Natural killer cell treated with Interleukin-12 subunit alpha and Interleukin-12 subunit beta and Interleukin-15 and Interleukin-18, amount 100 ng/mL, for 72 hours (primary cell): ENCODE results near the gene MXI1. TPM values are rescaled to one million over a fixed set of nuclear protein-coding genes. Genes with fewer than 3 reads are reported as not detected.

Experiments
- ATAC-seq, 2 donors: fragments of 150-1000 bp; cut with Tn5 transposase in 1 of 2; sonication (Bioruptor Pico), chemical (Tn5 transposase) in 1 of 2; 2 replicates each; pipeline ENCODE4 v1.10.0; 2021
- DNase-seq: peaks from one replicate; pipeline ENCODE4 v3.0.0; 2022; ENCODE audit warnings: low spot score
- H3K27ac Mint-ChIP-seq, 2 donors: 1 replicate in 1 of 2; 2 replicates in 1 of 2; pipeline ENCODE4 v1.8.0; 2022; ENCODE audit warnings: mixed read lengths in 2 of 2, mild to moderate bottlenecking in 1 of 2, moderate library complexity in 1 of 2
- H3K27me3 Mint-ChIP-seq, 2 donors: 1 replicate in 1 of 2; 2 replicates in 1 of 2; pipeline ENCODE4 v1.8.0; 2022; ENCODE audit warnings: mixed read lengths in 2 of 2
- H3K36me3 Mint-ChIP-seq: one replicate; pipeline ENCODE4 v1.8.0; 2022; ENCODE audit warnings: mixed read lengths
- H3K4me1 Mint-ChIP-seq, 2 donors: 1 replicate in 1 of 2; 2 replicates in 1 of 2; pipeline ENCODE4 v1.8.0; 2022; ENCODE audit warnings: low read depth in 2 of 2, mixed read lengths in 2 of 2, mild to moderate bottlenecking in 1 of 2
- H3K4me3 Mint-ChIP-seq: one replicate; pipeline ENCODE4 v1.8.0; 2022; ENCODE audit warnings: mixed read lengths
- H3K9me3 Mint-ChIP-seq: 2 replicates; pipeline ENCODE4 v1.8.0; 2022; ENCODE audit warnings: mixed read lengths
- total RNA-seq, 2 donors: library from RNA; stranded (reverse); gene quantifications; one replicate each; pipeline ENCODE4 v1.2.3, GENCODE V29; 2022

The MXI1 gene
- total RNA-seq, 2 donors from 2014 or later: 6.4 to 7.3 TPM

DNA sequence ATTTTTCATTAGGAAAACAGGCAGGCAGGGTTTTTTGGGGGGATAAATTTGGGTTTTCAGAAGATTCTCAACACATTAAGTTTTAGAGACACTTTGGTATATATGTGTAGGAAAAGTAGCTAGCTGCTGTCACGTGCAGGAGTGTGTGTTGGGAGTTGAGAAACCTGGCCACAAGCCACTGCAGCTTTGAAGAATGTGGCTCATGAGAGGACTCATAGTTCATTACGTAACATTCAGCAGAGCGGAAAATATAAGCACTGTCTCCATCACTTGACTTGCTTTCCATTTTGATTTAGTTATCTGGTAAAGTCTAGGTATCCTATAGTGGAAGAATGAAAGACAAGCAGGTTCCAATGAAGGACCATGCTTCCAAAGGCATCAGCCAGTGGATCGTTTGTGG lies 66.1 kb downstream of the MXI1 start:
- peak; percentile 62 for DNase-seq
- Mint-ChIP-seq H3K36me3 (no peaks in the 10 kb centered on the region), H3K9me3 (no peaks in the 10 kb centered on the region), H3K27ac (peak overlapping the region in 1 of 2 donors; percentile 2), H3K27me3 (peaks cover 25 to 33% of the 10 kb centered on the region in 2 donors), H3K4me3 (no peak overlapping the region), H3K4me1 (peaks cover 18 to 26% of the 10 kb centered on the region in 2 donors)
- peak; percentile 61 to 65 for ATAC-seq

DNA sequence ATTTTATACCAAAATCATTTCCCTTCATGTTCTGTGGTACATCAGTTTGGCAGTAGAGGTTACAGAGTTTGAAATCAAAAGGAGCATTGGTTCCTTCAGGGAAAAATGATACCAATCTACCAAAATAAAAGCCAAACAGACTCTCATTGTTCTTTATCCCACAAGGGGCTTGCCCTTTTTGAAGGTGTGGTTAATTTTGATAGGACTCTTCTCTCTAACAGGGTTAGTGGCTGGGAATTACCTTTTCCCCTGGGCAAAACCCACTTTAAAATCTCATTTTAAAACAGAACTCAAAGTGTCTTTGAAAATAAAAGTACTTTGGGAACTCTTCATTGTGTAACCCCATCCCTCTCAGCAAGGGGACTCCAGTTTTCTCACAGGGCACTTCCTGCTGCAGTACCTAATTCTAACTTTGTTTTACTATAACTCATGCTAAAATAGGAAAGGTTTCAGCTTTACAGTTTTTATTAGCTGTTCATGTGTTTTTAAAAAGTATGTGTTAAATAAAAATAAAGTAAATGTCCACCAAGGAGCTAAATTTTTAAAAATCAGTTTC lies 66.7 kb downstream of the MXI1 start:
- Mint-ChIP-seq H3K27me3 (peaks cover 28 to 37% of the 10 kb centered on the region in 2 donors), H3K27ac (peak overlapping the region in 1 of 2 donors; percentile 2), H3K4me1 (peaks cover 17 to 26% of the 10 kb centered on the region in 2 donors), H3K9me3 (no peaks in the 10 kb centered on the region), H3K4me3 (no peak overlapping the region), H3K36me3 (no peaks in the 10 kb centered on the region)
- no peak for ATAC-seq
- DNase-seq: no peak

DNA sequence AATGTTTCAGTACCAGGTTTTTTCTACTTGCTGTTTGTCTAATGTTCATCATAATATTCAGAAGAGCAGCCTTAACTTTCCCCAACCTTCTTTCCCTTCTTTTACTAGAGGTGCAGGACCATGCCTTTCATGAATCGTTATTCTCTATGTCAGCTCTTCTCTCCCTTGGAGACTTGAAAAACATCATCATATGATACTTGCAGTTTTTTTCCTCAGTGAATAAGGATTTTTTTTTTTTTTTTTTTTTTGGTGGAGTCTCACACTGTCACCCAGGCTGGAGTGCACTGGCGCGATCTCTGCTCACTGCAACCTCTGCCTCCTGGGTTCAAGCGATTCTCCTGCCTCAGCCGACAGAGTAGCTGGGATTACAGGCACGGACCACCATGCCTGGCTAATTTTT lies 67.2 kb downstream of the MXI1 start:
- Mint-ChIP-seq H3K4me1 (peaks cover 12 to 23% of the 10 kb centered on the region in 2 donors), H3K27ac (no peak overlapping the region), H3K27me3 (peaks cover 27 to 37% of the 10 kb centered on the region in 2 donors), H3K36me3 (no peaks in the 10 kb centered on the region), H3K4me3 (no peak overlapping the region), H3K9me3 (no peaks in the 10 kb centered on the region)
- DNase-seq: no peak
- ATAC-seq: no peak

DNA sequence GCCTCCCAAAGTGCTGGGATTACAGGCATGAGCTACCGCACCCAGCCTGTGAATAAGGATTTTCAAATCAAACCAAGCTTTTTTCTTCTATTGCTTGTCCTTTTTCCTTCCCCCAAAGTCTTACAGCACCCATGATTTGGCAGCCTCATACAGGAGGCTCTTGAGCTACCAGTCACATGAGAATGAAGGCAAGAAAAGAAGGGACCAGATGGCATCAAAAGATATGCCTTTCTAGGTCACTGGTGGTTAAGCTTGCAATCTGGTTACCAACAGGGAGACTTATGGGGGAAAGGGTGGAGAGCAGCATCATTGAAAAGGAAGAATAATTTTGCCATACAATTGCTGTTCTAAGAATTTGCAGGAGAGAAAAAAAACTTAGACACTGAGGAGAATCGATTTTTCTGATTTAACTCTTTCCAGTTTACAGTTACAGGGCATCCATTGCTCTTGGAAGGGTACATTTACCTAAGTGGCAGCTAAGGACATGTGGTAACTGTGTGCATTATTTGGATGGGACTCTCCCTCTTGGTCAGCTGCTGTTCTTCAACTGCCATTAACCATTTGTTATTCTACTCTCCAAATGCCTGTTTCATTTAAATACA lies 67.8 kb downstream of the MXI1 start:
- Mint-ChIP-seq H3K4me1 (peaks cover 8 to 22% of the 10 kb centered on the region in 2 donors), H3K36me3 (no peaks in the 10 kb centered on the region), H3K4me3 (no peak overlapping the region), H3K27me3 (peaks cover 26 to 37% of the 10 kb centered on the region in 2 donors), H3K9me3 (no peaks in the 10 kb centered on the region), H3K27ac (no peak overlapping the region)
- DNase-seq (no peak), ATAC-seq (no peak)

DNA sequence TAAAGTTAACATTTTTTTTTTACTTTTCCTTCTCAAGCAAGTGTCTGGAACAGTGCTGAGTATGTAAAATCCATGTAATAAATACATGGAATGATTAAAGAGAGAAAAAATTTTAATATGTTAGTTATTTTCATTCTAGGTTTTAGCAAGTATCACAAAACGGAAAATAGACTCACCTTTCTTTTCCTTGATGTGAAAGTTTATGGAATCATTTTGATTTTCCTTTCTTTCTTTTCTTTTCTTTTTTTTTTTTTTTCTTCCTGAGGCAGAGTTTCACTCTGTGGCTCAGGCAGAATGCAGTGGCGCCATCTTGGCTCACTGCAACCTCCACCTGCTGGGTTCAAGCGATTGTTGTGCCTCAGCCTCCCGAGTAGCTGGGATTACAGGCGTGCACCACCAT lies 69.2 kb downstream of the MXI1 start:
- DNase-seq: no peak
- no peak for ATAC-seq
- Mint-ChIP-seq H3K4me3 (no peak overlapping the region), H3K27ac (no peak overlapping the region), H3K36me3 (no peaks in the 10 kb centered on the region), H3K27me3 (peaks cover 26 to 37% of the 10 kb centered on the region in 2 donors), H3K4me1 (peaks cover 8 to 22% of the 10 kb centered on the region in 2 donors), H3K9me3 (no peaks in the 10 kb centered on the region)

DNA sequence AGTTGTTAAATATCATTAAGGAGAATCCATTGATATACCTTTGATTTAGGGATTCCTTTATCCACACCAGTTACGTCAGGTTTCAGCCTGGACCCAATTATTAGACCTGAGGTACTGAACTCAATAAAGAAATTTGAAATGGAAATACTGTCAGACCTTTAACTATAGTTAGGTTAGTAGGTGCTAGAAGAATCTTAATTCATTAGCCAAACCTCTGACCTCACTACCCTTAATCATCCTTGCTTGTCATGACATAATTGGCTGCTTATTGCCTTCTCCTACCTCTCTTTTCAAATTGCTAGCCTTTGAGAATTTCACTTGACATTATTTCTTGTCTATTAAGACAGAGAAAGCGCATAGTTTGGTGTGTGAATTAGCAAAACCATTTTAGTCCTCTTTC lies 70.2 kb downstream of the MXI1 start:
- no peak for DNase-seq
- Mint-ChIP-seq H3K27me3 (peaks cover 23 to 37% of the 10 kb centered on the region in 2 donors), H3K4me3 (no peak overlapping the region), H3K36me3 (no peaks in the 10 kb centered on the region), H3K9me3 (no peaks in the 10 kb centered on the region), H3K27ac (no peak overlapping the region), H3K4me1 (peaks cover 8 to 22% of the 10 kb centered on the region in 2 donors)
- no peak for ATAC-seq

DNA sequence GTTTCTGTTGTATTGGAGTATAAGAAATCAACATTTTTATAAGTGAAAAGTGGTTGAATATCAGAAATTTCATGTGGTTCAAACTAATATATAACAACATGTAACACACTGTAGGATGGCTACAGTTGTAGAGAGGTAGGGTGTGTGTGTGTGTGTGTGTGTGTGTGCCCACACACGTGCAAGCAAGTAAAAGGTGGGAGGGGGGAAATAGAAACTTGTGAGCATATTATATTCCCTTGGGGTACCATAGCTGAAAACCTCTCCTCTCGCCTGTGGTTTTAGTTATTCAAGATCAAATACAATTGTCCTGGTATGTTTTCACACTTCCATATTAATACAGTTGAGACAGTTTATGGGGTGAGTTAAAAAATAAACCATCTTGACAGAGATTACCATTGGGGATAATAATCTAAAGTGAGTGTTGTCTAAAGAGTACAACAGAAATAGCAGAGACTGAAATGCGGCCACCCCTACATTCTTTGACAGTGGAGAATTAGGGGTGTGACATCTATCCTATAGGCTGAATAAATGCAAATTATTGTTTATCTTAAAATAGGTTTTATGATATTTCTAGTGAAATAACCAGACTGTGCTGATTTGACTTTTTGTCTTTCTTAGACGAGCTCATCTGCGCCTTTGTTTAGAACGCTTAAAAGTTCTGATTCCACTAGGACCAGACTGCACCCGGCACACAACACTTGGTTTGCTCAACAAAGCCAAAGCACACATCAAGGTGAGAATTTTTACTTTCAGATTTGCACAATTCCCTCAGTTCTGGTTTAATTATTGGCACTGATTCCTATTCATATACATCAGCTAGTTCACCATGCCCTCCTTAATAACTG lies 71.4 kb downstream of the MXI1 start:
- Mint-ChIP-seq H3K36me3 (no peaks in the 10 kb centered on the region), H3K4me1 (peaks cover 1 to 15% of the 10 kb centered on the region in 2 donors), H3K27me3 (peaks cover 17 to 31% of the 10 kb centered on the region in 2 donors), H3K9me3 (no peaks in the 10 kb centered on the region), H3K4me3 (no peak overlapping the region), H3K27ac (no peak overlapping the region)
- no peak for DNase-seq
- ATAC-seq: no peak

DNA sequence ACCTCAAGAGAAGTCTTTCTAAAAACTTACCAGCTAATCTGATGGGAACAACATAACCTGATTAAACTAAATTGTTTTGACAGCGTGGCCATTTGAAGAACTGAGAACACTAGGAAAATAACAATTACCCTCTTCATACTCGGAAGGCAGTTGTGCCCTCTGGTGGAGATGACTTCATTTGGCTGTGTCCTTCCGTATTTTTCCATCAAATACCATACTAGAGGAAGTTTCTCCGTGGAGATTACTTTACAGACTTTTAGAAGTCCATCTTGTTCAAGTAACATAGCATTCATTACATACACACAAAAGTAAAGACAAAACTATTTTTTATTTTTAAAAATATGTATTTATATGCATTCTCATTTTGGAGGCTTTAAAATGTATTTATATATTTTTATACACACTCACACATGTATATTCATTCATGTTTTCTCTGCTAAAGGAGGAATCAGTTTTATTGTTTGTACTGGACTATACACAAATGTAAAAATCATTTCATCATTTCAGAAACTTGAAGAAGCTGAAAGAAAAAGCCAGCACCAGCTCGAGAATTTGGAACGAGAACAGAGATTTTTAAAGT lies 72.1 kb downstream of the MXI1 start:
- ATAC-seq (no peak), DNase-seq (peak; percentile 59)
- Mint-ChIP-seq H3K36me3 (no peaks in the 10 kb centered on the region), H3K4me3 (no peak overlapping the region), H3K27me3 (peaks cover 17 to 30% of the 10 kb centered on the region in 2 donors), H3K4me1 (peaks cover 0 to 12% of the 10 kb centered on the region in 2 donors), H3K9me3 (no peaks in the 10 kb centered on the region), H3K27ac (no peak overlapping the region)

DNA sequence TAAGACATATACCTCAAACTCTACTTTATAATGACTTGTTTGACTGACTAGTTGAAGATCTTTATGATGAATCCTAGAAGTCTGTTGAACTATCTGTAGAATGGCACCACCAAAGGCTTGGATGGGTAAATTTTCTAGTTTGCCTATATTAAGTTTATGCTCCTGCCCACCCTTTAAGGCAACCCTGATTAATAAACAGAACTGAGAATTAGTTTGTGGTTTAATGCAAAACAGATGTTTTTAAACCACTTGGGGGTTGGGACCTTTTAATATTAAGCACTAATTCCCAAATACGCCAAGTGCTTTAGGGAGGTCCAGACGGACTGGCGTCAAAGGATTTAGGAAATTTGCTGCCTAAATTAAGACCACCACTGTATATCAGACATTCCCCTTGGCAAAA lies 76.9 kb downstream of the MXI1 start:
- no peak overlapping the region for H3K4me3 Mint-ChIP-seq
- H3K36me3 Mint-ChIP-seq: no peaks in the 10 kb centered on the region
- H3K27ac Mint-ChIP-seq: no peak overlapping the region
- DNase-seq (no peak), ATAC-seq (no peak)
- H3K4me1 Mint-ChIP-seq: peaks cover 0 to 2% of the 10 kb centered on the region in 2 donors
- no peaks in the 10 kb centered on the region for H3K27me3 Mint-ChIP-seq
- H3K9me3 Mint-ChIP-seq: no peaks in the 10 kb centered on the region

DNA sequence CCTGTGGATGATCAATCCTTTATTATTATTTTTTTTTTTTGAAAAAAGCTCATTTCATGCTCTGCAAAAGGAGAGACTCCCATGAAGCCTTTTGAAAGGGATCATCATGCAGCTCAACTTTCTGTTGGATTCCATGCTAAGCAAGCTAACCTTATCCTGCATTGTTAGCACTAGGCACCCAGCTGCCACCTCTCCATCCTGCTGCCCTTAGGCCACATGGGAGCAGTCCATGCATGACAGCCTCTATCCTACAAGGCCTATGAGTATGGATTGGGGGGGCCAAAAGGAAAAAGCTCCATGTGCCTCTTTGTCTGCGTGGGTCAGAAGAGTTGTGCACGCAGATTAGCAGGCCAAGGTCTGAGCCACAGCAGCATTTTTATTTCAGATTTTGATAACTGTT lies 78.1 kb downstream of the MXI1 start:
- Mint-ChIP-seq H3K27me3 (no peaks in the 10 kb centered on the region), H3K4me1 (no peaks in the 10 kb centered on the region), H3K4me3 (no peak overlapping the region), H3K27ac (no peak overlapping the region), H3K9me3 (no peaks in the 10 kb centered on the region), H3K36me3 (no peaks in the 10 kb centered on the region)
- DNase-seq (no peak), ATAC-seq (no peak)

DNA sequence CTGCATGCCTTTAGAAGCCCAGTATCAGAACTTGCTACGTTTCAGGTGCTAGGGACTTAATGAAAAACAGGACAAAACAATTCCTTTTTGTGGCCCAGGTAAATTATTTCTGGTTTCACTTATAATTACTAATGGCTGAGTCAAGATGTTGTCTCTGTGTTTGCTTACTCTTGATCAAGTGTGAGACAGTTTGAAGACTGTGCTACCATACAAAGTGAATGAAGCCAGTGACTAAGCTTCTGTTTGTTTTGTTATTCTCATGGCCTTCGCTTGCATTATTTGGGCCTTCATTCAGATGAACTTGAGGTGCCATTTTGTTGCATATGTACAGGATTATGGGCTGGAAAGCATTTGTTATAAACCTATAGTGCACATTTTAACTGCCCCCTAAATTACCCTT lies 79.4 kb downstream of the MXI1 start:
- Mint-ChIP-seq H3K4me1 (no peaks in the 10 kb centered on the region), H3K4me3 (no peak overlapping the region), H3K36me3 (no peaks in the 10 kb centered on the region), H3K27ac (no peak overlapping the region), H3K27me3 (no peaks in the 10 kb centered on the region), H3K9me3 (no peaks in the 10 kb centered on the region)
- no peak for ATAC-seq
- DNase-seq: no peak

DNA sequence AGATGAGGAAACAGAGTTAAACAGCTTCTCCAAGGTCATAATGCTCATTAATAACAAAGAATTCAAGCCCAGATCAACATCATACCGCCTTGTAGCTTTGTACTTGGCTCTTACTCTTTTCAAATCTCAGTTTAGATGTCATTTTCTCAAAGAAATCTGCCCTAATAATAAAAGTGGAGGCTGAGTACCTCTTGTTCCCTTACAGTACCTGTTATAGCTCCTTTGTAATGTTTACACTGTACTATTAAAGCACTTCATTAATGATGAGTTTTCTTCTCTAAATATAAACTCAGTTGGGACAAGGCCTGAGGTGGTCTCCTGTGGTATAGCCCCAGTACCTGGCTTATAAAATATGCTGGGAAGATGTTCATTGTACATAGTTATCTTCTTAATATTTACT lies 89.6 kb downstream of the MXI1 start:
- DNase-seq (no peak), ATAC-seq (no peak)
- no peak overlapping the region for H3K4me3 Mint-ChIP-seq
- peaks cover 41% of the 10 kb centered on the region for H3K36me3 Mint-ChIP-seq
- H3K9me3 Mint-ChIP-seq: no peaks in the 10 kb centered on the region
- H3K27ac Mint-ChIP-seq: peak overlapping the region in 1 of 2 donors; percentile 4
- H3K4me1 Mint-ChIP-seq: peaks cover 18 to 20% of the 10 kb centered on the region in 2 donors
- H3K27me3 Mint-ChIP-seq: no peaks in the 10 kb centered on the region

DNA sequence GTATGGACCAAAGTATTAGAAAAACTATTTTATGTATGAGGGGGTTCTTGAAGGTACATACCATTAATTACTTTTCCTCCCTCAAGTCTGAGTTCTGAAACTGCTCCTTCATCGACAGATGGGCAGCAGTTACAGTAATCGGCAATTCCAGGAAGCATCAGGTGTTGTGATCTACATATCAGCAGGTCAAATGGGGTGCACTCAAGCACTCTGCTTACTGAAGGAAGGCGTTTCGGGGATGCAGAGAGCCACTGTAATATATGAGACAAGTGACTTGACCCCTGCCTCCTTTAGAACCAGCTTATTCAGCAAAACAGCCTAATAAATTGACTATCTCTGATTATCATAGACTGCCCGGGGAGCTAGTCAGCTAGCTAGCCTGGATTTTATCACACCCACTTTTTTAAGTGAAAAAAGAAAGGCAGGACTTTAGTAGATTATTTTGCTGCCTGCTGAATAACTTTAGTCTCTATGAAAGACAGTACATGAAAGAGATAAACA lies 93.1 kb downstream of the MXI1 start:
- Mint-ChIP-seq H3K4me3 (no peak overlapping the region), H3K27ac (no peak overlapping the region), H3K4me1 (peaks cover 29 to 42% of the 10 kb centered on the region in 2 donors), H3K27me3 (no peaks in the 10 kb centered on the region), H3K9me3 (no peaks in the 10 kb centered on the region), H3K36me3 (peaks cover 54% of the 10 kb centered on the region)
- no peak for ATAC-seq
- no peak for DNase-seq

DNA sequence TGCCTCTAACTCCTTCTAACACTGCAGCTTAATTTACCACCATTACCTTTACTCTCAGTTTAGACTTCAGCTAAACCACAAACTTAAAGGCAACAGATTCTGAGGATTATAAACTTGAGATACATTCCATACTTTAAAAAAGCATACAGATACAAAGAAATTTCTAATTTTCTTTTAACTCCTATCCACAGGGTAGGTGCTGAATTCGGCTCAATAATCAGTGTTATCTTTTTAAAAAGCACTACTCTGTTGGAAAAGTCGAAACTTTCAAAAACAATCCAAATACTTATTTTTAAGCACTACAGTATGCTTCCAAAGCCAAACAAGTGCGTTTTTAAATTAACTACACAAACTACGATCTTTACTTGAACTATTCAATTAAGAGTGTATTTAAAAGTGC lies 96.3 kb downstream of the MXI1 start:
- Mint-ChIP-seq H3K4me1 (peaks cover 23 to 42% of the 10 kb centered on the region in 2 donors), H3K27ac (peak overlapping the region; percentile 85 to 95), H3K27me3 (no peaks in the 10 kb centered on the region), H3K4me3 (peak overlapping the region; percentile 85), H3K9me3 (no peaks in the 10 kb centered on the region), H3K36me3 (peaks cover 31% of the 10 kb centered on the region)
- DNase-seq (no peak), ATAC-seq (no peak)
